ENCODE results near the gene DSTN. TPM values are rescaled to one million over a fixed set of nuclear protein-coding genes. Genes with fewer than 3 reads are reported as not detected.

The DSTN gene
- total and polyA plus RNA-seq, 2 experiments from 2014 or later, result 162 to 459 TPM

DNA sequence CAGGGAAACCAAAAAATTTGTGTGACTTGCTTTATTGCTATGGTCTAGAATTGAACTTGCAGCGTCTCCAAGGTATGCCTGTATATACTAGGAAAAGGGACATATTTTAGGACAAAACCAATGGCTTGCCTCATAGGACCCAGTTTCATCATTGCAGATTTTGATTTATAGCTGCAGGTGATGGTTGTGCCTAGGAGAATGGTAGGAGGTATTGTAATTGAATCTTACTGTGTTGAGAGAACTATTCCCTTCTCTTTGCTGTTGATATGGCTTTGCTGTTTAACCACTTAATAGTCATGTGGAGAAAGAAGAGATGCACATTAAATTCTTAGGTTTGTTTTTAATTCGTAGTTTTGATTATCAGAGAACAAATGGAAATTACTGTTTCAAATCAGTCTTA is 16.4 kb downstream of the DSTN start (continued):
- TF ChIP-seq, protein P1, sequence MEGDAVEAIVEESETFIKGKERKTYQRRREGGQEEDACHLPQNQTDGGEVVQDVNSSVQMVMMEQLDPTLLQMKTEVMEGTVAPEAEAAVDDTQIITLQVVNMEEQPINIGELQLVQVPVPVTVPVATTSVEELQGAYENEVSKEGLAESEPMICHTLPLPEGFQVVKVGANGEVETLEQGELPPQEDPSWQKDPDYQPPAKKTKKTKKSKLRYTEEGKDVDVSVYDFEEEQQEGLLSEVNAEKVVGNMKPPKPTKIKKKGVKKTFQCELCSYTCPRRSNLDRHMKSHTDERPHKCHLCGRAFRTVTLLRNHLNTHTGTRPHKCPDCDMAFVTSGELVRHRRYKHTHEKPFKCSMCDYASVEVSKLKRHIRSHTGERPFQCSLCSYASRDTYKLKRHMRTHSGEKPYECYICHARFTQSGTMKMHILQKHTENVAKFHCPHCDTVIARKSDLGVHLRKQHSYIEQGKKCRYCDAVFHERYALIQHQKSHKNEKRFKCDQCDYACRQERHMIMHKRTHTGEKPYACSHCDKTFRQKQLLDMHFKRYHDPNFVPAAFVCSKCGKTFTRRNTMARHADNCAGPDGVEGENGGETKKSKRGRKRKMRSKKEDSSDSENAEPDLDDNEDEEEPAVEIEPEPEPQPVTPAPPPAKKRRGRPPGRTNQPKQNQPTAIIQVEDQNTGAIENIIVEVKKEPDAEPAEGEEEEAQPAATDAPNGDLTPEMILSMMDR (conservative IDR thresholded peaks at IDR 0.05; ENCODE audit: low read depth in 2 of 2), result no peak
- TF ChIP-seq ZNF331 (CRISPR knock-in tag; IDR thresholded peaks at IDR 0.05; ENCODE audit: low read depth) (no peak), EZH2phosphoT487 (IDR thresholded peaks at IDR 0.05; ENCODE audit: unreplicated experiment) (no peak), STAT1 (IDR thresholded peaks at IDR 0.05; ENCODE audit: unreplicated experiment) (no peak), NANOG (IDR thresholded peaks at IDR 0.05; ENCODE audit: borderline replicate concordance) (no peak), EZH2 (IDR thresholded peaks at IDR 0.05; ENCODE audit: low read depth, unreplicated experiment) (no peak), ZNF114 (CRISPR knock-in tag; IDR thresholded peaks at IDR 0.05) (no peak), JUNB (IDR thresholded peaks at IDR 0.05; ENCODE audit: unreplicated experiment) (no peak), POLR2AphosphoS5 (IDR thresholded peaks at IDR 0.05; ENCODE audit: low read depth) (no peak)
- TF ChIP-seq, protein P2, sequence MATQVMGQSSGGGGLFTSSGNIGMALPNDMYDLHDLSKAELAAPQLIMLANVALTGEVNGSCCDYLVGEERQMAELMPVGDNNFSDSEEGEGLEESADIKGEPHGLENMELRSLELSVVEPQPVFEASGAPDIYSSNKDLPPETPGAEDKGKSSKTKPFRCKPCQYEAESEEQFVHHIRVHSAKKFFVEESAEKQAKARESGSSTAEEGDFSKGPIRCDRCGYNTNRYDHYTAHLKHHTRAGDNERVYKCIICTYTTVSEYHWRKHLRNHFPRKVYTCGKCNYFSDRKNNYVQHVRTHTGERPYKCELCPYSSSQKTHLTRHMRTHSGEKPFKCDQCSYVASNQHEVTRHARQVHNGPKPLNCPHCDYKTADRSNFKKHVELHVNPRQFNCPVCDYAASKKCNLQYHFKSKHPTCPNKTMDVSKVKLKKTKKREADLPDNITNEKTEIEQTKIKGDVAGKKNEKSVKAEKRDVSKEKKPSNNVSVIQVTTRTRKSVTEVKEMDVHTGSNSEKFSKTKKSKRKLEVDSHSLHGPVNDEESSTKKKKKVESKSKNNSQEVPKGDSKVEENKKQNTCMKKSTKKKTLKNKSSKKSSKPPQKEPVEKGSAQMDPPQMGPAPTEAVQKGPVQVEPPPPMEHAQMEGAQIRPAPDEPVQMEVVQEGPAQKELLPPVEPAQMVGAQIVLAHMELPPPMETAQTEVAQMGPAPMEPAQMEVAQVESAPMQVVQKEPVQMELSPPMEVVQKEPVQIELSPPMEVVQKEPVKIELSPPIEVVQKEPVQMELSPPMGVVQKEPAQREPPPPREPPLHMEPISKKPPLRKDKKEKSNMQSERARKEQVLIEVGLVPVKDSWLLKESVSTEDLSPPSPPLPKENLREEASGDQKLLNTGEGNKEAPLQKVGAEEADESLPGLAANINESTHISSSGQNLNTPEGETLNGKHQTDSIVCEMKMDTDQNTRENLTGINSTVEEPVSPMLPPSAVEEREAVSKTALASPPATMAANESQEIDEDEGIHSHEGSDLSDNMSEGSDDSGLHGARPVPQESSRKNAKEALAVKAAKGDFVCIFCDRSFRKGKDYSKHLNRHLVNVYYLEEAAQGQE (IDR thresholded peaks at IDR 0.05; ENCODE audit: unreplicated experiment), result no peak
- TF ChIP-seq, protein P3, sequence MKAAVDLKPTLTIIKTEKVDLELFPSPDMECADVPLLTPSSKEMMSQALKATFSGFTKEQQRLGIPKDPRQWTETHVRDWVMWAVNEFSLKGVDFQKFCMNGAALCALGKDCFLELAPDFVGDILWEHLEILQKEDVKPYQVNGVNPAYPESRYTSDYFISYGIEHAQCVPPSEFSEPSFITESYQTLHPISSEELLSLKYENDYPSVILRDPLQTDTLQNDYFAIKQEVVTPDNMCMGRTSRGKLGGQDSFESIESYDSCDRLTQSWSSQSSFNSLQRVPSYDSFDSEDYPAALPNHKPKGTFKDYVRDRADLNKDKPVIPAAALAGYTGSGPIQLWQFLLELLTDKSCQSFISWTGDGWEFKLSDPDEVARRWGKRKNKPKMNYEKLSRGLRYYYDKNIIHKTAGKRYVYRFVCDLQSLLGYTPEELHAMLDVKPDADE (IDR thresholded peaks at IDR 0.05), result no peak

DNA sequence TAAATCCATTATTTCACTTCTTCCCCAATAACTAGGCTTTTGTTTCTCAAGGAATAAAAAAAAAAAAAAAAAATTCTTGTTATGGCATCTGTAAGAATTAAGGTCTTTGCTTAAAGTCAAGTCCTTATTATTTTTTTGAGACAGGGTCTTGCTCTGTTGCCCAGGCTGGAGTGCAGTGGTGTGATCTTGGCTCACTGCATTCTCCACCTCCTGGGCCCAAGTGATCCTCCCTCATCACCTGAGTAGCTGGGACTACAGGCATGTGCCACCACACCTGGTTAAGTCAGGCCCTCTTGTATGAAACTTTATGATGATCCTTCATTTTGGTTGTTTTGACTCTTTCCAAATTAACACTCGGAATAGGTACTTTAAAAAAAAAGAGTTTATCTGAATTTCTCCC is 17.3 kb downstream of the DSTN start:
- peaks cover 99% of the 10 kb centered on the region for H3K79me2 ChIP-seq (replicated peaks; ENCODE audit: insufficient read depth)
- no peak overlapping the region for H3K4me3 ChIP-seq
- DNase-seq (ENCODE audit: low spot score), result no peak
- no peak overlapping the region for H3K27ac Mint-ChIP-seq
- no peaks in the 10 kb centered on the region for H3K36me3 ChIP-seq (ENCODE audit: insufficient read depth)
- no peak for ATAC-seq
- no peak overlapping the region for H2AFZ ChIP-seq
- no peaks in the 10 kb centered on the region for H3K9me3 Mint-ChIP-seq
- 0 out of 2 replicates have a peak, but pooled peaks cover 11% of the 10 kb centered on the region for H3K4me1 ChIP-seq (ENCODE audit: insufficient read depth)
- H3K4me3 Mint-ChIP-seq, result no peak overlapping the region
- no peaks in the 10 kb centered on the region for H3F3A ChIP-seq (replicated peaks; ENCODE audit: low read depth)
- no peaks in the 10 kb centered on the region for H3K27me3 Mint-ChIP-seq (ENCODE audit: insufficient read depth, low read depth, poor library complexity)
- H3K36me3 Mint-ChIP-seq (ENCODE audit: low read depth), result no peaks in the 10 kb centered on the region; the same call in 2 of the 3 replicates
- no peaks in the 10 kb centered on the region for H3K9me2 ChIP-seq (ENCODE audit: insufficient read depth)
- peaks cover 11% of the 10 kb centered on the region; the same call in 1 of the 2 replicates for H4K20me1 ChIP-seq (replicated peaks; ENCODE audit: insufficient read depth)
- H3K27ac ChIP-seq (ENCODE audit: low read depth), result no peak overlapping the region
- H3K4me2 ChIP-seq, result no peak overlapping the region
- H3K4me1 Mint-ChIP-seq, result peaks cover 14% of the 10 kb centered on the region; the same call in 2 of the 3 replicates
- no peaks in the 10 kb centered on the region for H3K27me3 ChIP-seq (ENCODE audit: insufficient read depth)
- TF ChIP-seq EZH2phosphoT487 (IDR thresholded peaks at IDR 0.05; ENCODE audit: unreplicated experiment) (no peak), EZH2 (IDR thresholded peaks at IDR 0.05; ENCODE audit: low read depth, unreplicated experiment) (no peak), NANOG (IDR thresholded peaks at IDR 0.05; ENCODE audit: borderline replicate concordance) (no peak), JUNB (IDR thresholded peaks at IDR 0.05; ENCODE audit: unreplicated experiment) (no peak)
- TF ChIP-seq, protein P4, sequence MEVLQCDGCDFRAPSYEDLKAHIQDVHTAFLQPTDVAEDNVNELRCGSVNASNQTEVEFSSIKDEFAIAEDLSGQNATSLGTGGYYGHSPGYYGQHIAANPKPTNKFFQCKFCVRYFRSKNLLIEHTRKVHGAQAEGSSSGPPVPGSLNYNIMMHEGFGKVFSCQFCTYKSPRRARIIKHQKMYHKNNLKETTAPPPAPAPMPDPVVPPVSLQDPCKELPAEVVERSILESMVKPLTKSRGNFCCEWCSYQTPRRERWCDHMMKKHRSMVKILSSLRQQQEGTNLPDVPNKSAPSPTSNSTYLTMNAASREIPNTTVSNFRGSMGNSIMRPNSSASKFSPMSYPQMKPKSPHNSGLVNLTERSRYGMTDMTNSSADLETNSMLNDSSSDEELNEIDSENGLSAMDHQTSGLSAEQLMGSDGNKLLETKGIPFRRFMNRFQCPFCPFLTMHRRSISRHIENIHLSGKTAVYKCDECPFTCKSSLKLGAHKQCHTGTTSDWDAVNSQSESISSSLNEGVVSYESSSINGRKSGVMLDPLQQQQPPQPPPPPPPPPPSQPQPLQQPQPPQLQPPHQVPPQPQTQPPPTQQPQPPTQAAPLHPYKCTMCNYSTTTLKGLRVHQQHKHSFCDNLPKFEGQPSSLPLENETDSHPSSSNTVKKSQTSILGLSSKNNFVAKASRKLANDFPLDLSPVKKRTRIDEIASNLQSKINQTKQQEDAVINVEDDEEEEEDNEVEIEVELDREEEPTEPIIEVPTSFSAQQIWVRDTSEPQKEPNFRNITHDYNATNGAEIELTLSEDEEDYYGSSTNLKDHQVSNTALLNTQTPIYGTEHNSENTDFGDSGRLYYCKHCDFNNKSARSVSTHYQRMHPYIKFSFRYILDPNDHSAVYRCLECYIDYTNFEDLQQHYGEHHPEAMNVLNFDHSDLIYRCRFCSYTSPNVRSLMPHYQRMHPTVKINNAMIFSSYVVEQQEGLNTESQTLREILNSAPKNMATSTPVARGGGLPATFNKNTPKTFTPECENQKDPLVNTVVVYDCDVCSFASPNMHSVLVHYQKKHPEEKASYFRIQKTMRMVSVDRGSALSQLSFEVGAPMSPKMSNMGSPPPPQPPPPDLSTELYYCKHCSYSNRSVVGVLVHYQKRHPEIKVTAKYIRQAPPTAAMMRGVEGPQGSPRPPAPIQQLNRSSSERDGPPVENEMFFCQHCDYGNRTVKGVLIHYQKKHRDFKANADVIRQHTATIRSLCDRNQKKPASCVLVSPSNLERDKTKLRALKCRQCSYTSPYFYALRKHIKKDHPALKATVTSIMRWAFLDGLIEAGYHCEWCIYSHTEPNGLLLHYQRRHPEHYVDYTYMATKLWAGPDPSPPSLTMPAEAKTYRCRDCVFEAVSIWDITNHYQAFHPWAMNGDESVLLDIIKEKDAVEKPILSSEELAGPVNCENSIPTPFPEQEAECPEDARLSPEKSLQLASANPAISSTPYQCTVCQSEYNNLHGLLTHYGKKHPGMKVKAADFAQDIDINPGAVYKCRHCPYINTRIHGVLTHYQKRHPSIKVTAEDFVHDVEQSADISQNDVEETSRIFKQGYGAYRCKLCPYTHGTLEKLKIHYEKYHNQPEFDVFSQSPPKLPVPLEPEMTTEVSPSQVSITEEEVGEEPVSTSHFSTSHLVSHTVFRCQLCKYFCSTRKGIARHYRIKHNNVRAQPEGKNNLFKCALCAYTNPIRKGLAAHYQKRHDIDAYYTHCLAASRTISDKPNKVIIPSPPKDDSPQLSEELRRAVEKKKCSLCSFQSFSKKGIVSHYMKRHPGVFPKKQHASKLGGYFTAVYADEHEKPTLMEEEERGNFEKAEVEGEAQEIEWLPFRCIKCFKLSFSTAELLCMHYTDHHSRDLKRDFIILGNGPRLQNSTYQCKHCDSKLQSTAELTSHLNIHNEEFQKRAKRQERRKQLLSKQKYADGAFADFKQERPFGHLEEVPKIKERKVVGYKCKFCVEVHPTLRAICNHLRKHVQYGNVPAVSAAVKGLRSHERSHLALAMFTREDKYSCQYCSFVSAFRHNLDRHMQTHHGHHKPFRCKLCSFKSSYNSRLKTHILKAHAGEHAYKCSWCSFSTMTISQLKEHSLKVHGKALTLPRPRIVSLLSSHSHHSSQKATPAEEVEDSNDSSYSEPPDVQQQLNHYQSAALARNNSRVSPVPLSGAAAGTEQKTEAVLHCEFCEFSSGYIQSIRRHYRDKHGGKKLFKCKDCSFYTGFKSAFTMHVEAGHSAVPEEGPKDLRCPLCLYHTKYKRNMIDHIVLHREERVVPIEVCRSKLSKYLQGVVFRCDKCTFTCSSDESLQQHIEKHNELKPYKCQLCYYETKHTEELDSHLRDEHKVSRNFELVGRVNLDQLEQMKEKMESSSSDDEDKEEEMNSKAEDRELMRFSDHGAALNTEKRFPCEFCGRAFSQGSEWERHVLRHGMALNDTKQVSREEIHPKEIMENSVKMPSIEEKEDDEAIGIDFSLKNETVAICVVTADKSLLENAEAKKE (CRISPR knock-in tag; IDR thresholded peaks at IDR 0.05), result no peak

Data from GM23338 (cell line).